Endothelial cell of umbilical vein (primary cell): Measurements from ENCODE around the gene RADIL.

Experiments used
- EZH2 ChIP-seq: IDR thresholded peaks from 2 replicates; pipeline ENCODE4 v1.6.1; 2012; ENCODE audit warnings: borderline replicate concordance, low read depth, mild to moderate bottlenecking, moderate library complexity, low read length, inconsistent platforms; ENCODE audit not compliant: severe bottlenecking
- FOS ChIP-seq: IDR thresholded peaks from 2 replicates; pipeline ENCODE4 v1.6.1; 2011; ENCODE audit warnings: mild to moderate bottlenecking, low read length, moderate library complexity, borderline replicate concordance; ENCODE audit not compliant: insufficient read depth
- JUN ChIP-seq: IDR thresholded peaks from 2 replicates; pipeline ENCODE4 v1.6.1; 2011; ENCODE audit warnings: borderline replicate concordance, low read depth; ENCODE audit not compliant: insufficient read length, insufficient read depth
- MYC ChIP-seq: IDR thresholded peaks from one replicate; pipeline ENCODE4 v1.6.1; 2011; ENCODE audit warnings: mild to moderate bottlenecking, low read depth, low read length
- POLR2A ChIP-seq: IDR thresholded peaks from 2 replicates; pipeline ENCODE4 v1.6.1; 2012; ENCODE audit warnings: low read depth, mild to moderate bottlenecking, control low read depth, low read length
- POLR2AphosphoS5 ChIP-seq: IDR thresholded peaks from 2 replicates; pipeline ENCODE4 v1.6.1; 2012; ENCODE audit warnings: low read depth, mild to moderate bottlenecking, control low read depth, low read length, moderate library complexity; ENCODE audit not compliant: insufficient read depth
- TF ChIP-seq, protein P1 (sequence below), 2 donors: IDR thresholded peaks; 1 replicate in 1 of 2; 2 replicates in 1 of 2; pipeline ENCODE4 v1.5.1; 2011; ENCODE audit warnings: low read length in 2 of 2, mild to moderate bottlenecking in 2 of 2, moderate library complexity in 2 of 2, control low read depth in 1 of 2, inconsistent platforms in 1 of 2, low read depth in 1 of 2; ENCODE audit not compliant: insufficient read depth in 1 of 2; ENCODE audit errors: extremely low read depth in 1 of 2
- TF ChIP-seq, protein P2 (sequence below): IDR thresholded peaks from 2 replicates; pipeline ENCODE4 v1.6.1; 2011; ENCODE audit not compliant: insufficient read depth, insufficient read length

DNA sequence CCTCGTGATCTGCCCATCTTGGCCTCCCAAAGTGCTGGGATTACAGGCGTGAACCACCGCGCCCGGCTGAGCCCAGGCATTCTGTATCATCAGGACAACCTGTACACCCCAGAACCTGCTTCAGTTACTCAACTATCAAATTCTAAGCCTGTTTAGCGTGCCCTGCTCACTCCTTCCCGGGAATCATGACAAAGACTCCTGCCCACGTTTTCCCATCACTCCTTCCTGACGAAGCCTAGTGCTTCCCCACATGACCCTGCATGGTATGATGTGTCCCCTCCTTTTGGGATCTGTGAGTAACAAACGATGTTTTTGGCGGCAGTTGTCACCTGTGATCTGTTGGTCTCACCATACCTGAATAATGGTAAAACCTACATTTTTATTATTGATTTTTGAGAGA, 12.2 kb upstream of the RADIL start:
- TF ChIP-seq, protein P1, sequence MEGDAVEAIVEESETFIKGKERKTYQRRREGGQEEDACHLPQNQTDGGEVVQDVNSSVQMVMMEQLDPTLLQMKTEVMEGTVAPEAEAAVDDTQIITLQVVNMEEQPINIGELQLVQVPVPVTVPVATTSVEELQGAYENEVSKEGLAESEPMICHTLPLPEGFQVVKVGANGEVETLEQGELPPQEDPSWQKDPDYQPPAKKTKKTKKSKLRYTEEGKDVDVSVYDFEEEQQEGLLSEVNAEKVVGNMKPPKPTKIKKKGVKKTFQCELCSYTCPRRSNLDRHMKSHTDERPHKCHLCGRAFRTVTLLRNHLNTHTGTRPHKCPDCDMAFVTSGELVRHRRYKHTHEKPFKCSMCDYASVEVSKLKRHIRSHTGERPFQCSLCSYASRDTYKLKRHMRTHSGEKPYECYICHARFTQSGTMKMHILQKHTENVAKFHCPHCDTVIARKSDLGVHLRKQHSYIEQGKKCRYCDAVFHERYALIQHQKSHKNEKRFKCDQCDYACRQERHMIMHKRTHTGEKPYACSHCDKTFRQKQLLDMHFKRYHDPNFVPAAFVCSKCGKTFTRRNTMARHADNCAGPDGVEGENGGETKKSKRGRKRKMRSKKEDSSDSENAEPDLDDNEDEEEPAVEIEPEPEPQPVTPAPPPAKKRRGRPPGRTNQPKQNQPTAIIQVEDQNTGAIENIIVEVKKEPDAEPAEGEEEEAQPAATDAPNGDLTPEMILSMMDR (IDR thresholded peaks at IDR 0.05; ENCODE audit: extremely low read depth in 1 of 2, insufficient read depth in 1 of 2, low read depth in 1 of 2, low read length in 2 of 2): no peak
- TF ChIP-seq POLR2AphosphoS5 (no peak), EZH2 (no peak), POLR2A (no peak), FOS (no peak), MYC (no peak), JUN (no peak)
- TF ChIP-seq, protein P2, sequence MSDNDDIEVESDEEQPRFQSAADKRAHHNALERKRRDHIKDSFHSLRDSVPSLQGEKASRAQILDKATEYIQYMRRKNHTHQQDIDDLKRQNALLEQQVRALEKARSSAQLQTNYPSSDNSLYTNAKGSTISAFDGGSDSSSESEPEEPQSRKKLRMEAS: no peak
